ENCODE measurements around the gene PCID2.

Gene PCID2

DNA sequence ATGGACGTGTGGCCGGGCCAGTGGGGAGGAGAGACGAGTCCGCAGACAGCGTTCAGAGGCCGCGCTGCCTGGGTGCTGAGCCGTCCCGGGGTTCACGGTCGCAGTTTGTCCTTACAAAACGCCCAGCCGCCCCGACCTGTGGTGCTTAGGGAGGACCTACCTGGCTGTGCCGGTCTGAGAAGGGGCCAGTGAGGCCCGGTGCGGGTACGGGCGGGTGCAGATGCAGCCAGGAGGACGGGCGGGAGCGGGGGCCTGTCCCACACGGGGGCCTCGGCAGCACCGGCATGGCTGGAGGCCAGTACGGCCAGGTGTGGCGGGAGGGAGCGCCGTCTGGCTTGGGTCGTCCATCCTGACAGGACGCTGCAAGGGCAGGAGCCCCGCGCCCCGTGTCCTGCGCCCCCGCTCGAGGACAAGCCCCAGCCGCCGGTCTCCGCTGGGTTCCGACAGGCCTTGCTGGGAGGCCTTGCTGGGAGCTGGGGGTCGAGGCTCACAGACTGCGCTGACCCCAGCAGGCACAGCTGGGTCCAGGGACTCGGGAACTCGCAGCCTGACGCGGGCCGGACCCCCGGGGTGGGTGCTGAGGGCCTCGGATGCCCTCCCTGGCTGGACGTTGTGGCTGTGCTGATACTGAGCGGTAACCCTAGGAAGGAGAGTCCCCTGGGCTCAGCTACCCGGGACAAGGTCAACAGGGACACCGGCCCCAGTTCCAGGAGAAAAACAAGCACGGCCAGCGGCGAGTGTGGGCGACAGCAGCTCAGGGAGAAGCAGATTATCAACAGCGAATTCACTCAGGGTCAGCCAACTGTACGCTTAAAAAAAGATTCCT, 55.3 kb downstream of the PCID2 start:
- H3K4me3 ChIP-seq (ENCODE audit: low read depth in 1 of 2, low read length in 2 of 2): peak overlapping the region; percentile 21 to 65
- H3K36me3 ChIP-seq (ENCODE audit: insufficient read depth, low read length): no peaks in the 10 kb centered on the region
- H3K4me1 ChIP-seq (ENCODE audit: insufficient read depth, low read length): no peaks in the 10 kb centered on the region
- H3K27ac ChIP-seq (ENCODE audit: low read depth, low read length): peak overlapping the region; percentile 19
- H3K9me3 ChIP-seq (ENCODE audit: low read length): no peaks in the 10 kb centered on the region
- H3K9ac ChIP-seq (ENCODE audit: low read length): peak overlapping the region; percentile 41
- H3K27me3 ChIP-seq (ENCODE audit: control insufficient read depth in 1 of 2, insufficient read depth in 2 of 2, low read length in 2 of 2): peaks cover 0 to 2% of the 10 kb centered on the region in 2 donors

DNA sequence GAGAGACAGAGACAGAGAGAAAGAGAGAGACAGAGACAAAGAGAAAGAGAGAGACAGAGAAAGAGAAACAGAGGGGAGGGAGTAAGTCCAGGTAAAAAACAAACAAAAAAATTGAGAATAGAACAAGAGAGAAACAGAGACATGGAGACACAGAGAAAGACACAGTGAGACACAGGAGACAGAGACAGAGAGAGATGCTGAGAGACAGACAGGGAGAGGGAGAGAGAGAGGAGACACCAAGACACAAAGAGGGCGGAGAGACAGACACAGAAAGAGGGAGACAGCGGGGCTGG, 55.8 kb downstream of the PCID2 start:
- Histone ChIP-seq H3K27me3 (ENCODE audit: control insufficient read depth in 1 of 2, insufficient read depth in 2 of 2, low read length in 2 of 2) (no peaks in the 10 kb centered on the region), H3K36me3 (ENCODE audit: insufficient read depth, low read length) (no peaks in the 10 kb centered on the region), H3K4me1 (ENCODE audit: insufficient read depth, low read length) (no peaks in the 10 kb centered on the region), H3K9ac (ENCODE audit: low read length) (no peak overlapping the region), H3K27ac (ENCODE audit: low read depth, low read length) (no peak overlapping the region), H3K4me3 (ENCODE audit: low read depth in 1 of 2, low read length in 2 of 2) (peak overlapping the region in 1 of 2 donors; percentile 39), H3K9me3 (ENCODE audit: low read length) (no peaks in the 10 kb centered on the region)

DNA sequence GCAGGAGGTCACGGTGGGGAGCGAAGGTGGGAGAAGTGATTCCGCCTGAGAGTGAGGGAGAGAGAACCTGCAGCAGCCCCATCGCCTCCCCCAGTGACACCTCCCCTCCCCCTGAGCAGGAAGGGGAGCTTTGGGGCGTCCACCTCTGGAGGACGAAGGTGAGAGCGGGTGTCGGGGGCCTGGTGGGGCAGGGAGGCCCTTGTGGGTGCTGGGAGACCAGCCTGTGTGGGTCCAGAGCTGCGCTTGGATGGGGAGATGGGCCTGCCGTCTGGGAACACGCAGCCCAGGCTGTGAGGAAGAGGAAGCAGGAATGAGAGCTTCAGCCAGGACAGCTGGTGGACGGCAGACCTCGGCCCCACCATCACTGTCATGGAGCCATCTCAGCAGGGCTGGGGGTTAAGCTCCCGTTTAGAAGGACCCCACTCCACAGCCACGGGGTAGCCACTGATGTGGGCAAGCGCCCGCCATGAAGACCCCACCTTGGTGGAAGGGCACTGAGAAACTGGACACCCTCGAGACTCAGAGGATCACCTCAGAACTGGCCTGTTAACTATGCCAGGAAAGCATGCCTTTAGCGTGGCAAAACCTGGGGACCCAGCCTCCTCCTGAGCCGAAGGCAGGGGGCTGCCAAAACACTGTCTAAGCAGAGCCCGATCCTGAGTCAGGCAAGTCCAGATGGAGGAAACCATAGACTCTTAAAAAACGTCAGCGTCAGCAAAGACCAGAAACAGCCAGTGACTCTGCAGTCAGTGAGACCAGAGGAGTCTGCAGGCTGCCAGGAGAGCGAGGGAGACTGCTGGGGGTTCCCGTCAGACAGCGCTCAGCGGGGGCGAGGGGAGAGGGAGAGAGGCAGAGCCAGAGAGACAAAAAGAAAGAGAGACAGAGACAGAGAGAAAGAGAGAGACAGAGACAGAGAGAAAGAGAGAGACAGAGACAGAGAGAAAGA, 56.5 kb downstream of the PCID2 start:
- Histone ChIP-seq H3K4me3 (ENCODE audit: low read depth in 1 of 2, low read length in 2 of 2) (peak overlapping the region in 1 of 2 donors; percentile 39), H3K9ac (ENCODE audit: low read length) (no peak overlapping the region), H3K36me3 (ENCODE audit: insufficient read depth, low read length) (no peaks in the 10 kb centered on the region), H3K4me1 (ENCODE audit: insufficient read depth, low read length) (no peaks in the 10 kb centered on the region), H3K9me3 (ENCODE audit: low read length) (no peaks in the 10 kb centered on the region), H3K27me3 (ENCODE audit: control insufficient read depth in 1 of 2, insufficient read depth in 2 of 2, low read length in 2 of 2) (no peaks in the 10 kb centered on the region), H3K27ac (ENCODE audit: low read depth, low read length) (no peak overlapping the region)

DNA sequence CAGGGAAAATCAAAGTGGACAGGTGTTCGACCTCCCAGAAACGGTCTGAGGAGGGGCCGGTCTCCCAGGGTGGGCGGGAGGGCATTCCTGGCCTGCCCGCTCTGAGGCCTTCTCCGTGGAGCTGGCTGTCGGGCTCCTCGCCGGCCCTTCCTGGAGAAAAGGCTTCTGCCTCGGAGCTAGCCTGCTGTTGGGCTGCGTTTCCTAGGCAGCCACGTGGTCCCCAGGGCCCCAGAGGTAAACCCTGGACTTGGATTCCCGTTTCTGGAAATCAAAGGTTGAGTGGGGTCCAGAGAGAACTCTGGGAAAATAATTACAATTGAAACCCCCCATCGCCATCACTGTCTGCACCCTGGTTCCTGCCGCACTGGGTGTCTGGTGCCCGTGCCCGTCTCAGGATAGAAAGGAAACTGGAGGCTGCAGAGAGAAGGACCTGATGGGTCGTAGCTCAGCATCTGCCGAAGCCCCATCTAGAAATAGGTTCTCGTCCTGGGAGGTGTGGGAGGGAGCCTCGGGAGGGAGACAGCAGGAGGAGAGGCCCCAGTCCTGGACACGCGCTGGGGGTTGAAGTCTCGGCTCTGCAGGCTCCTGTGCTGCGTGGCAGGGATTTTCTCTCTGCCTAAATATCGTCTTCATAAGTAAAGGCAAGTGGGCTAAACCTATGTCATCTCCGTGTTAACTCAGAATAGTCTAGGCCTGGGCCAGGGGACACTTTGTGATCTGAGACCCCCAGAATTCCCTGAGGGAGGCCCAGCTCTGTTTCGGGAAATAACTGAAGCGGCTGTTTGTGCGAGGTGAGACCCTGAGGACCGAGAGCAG, 57.7 kb downstream of the PCID2 start:
- H3K4me3 ChIP-seq (ENCODE audit: low read depth in 1 of 2, low read length in 2 of 2): no peak overlapping the region
- no peaks in the 10 kb centered on the region for H3K9me3 ChIP-seq (ENCODE audit: low read length)
- no peaks in the 10 kb centered on the region for H3K4me1 ChIP-seq (ENCODE audit: insufficient read depth, low read length)
- H3K9ac ChIP-seq (ENCODE audit: low read length): no peak overlapping the region
- H3K36me3 ChIP-seq (ENCODE audit: insufficient read depth, low read length): no peaks in the 10 kb centered on the region
- H3K27me3 ChIP-seq (ENCODE audit: control insufficient read depth in 1 of 2, insufficient read depth in 2 of 2, low read length in 2 of 2): no peaks in the 10 kb centered on the region
- H3K27ac ChIP-seq (ENCODE audit: low read depth, low read length): no peak overlapping the region

DNA sequence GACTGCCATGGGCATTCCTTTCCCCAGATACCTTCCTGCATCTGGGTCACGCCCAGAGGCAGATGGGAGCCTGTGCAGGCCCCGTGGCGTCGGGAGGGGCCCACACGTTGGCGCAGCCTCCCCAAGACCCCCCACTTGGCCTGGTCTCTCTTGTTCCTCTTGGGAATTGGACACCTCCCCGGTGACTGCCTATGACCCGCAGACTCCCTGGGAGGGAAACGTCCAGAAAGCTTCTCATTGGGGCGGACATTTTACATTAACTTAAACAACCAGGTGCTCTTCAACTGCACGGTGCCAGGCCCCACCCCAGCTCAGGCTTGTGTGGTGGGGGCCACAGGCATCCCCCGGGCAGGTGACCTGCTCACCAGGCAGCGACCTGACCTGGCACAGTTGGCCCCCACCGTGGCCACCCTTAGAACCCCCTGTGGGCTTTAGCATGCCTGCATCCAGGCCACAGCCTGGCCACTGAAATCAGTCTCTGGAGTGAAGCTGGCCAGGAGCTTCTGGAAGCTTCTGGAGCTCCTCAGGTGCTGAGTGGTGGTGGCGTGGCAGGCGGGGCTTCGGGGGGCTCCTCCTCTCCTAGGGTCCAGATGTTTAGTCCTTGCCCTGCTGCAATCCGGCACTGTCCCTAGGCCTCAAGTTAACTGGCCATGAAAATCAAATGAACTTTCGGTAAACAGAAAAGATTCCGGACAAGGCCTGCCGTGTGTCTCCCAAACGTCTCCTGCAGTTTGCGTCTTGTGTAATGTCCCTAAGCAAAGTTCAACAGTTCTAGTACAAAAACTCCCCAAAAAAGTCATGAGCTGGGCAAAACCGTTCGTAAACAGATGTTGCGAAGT, 58.5 kb downstream of the PCID2 start:
- Histone ChIP-seq H3K27ac (ENCODE audit: low read depth, low read length) (no peak overlapping the region), H3K4me3 (ENCODE audit: low read depth in 1 of 2, low read length in 2 of 2) (no peak overlapping the region), H3K4me1 (ENCODE audit: insufficient read depth, low read length) (no peaks in the 10 kb centered on the region)

DNA sequence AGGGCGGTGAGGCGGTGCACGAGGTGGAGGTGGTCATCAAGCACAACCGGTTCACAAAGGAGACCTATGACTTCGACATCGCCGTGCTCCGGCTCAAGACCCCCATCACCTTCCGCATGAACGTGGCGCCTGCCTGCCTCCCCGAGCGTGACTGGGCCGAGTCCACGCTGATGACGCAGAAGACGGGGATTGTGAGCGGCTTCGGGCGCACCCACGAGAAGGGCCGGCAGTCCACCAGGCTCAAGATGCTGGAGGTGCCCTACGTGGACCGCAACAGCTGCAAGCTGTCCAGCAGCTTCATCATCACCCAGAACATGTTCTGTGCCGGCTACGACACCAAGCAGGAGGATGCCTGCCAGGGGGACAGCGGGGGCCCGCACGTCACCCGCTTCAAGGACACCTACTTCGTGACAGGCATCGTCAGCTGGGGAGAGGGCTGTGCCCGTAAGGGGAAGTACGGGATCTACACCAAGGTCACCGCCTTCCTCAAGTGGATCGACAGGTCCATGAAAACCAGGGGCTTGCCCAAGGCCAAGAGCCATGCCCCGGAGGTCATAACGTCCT, 59.4 kb downstream of the PCID2 start:
- Histone ChIP-seq H3K27me3 (ENCODE audit: control insufficient read depth in 1 of 2, insufficient read depth in 2 of 2, low read length in 2 of 2) (no peaks in the 10 kb centered on the region), H3K9me3 (ENCODE audit: low read length) (no peaks in the 10 kb centered on the region), H3K4me1 (ENCODE audit: insufficient read depth, low read length) (no peaks in the 10 kb centered on the region), H3K4me3 (ENCODE audit: low read depth in 1 of 2, low read length in 2 of 2) (no peak overlapping the region), H3K36me3 (ENCODE audit: insufficient read depth, low read length) (no peaks in the 10 kb centered on the region), H3K9ac (ENCODE audit: low read length) (no peak overlapping the region), H3K27ac (ENCODE audit: low read depth, low read length) (no peak overlapping the region)

More for the DNA sequence above, 58.5 kb downstream of the PCID2 start:
- H3K36me3 ChIP-seq (ENCODE audit: insufficient read depth, low read length): no peaks in the 10 kb centered on the region
- no peak overlapping the region for H3K9ac ChIP-seq (ENCODE audit: low read length)
- H3K27me3 ChIP-seq (ENCODE audit: control insufficient read depth in 1 of 2, insufficient read depth in 2 of 2, low read length in 2 of 2): no peaks in the 10 kb centered on the region
- H3K9me3 ChIP-seq (ENCODE audit: low read length): no peaks in the 10 kb centered on the region

DNA sequence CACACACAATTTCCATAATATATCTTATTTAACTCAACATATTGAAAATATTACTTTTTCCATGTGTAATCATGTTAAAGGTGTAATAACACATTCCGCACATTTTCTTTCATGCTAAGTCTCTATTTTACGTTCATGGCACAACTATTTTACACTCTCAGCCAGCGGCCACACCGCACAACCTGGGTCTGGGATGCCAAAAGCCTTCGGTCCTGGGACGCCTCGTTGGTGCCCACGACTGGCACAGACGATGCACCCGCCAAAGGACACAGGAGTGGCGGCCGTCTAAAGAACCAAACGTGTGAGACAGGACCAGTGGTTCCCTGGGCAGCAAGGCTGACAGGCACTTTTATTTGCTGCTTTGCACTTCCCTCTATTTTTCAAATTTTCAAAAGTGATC, 60.1 kb downstream of the PCID2 start:
- H3K27ac ChIP-seq (ENCODE audit: low read depth, low read length): no peak overlapping the region
- H3K4me3 ChIP-seq (ENCODE audit: low read depth in 1 of 2, low read length in 2 of 2): no peak overlapping the region
- H3K9ac ChIP-seq (ENCODE audit: low read length): no peak overlapping the region
- H3K36me3 ChIP-seq (ENCODE audit: insufficient read depth, low read length): no peaks in the 10 kb centered on the region
- H3K4me1 ChIP-seq (ENCODE audit: insufficient read depth, low read length): no peaks in the 10 kb centered on the region
- H3K27me3 ChIP-seq (ENCODE audit: control insufficient read depth in 1 of 2, insufficient read depth in 2 of 2, low read length in 2 of 2): no peaks in the 10 kb centered on the region
- no peaks in the 10 kb centered on the region for H3K9me3 ChIP-seq (ENCODE audit: low read length)

DNA sequence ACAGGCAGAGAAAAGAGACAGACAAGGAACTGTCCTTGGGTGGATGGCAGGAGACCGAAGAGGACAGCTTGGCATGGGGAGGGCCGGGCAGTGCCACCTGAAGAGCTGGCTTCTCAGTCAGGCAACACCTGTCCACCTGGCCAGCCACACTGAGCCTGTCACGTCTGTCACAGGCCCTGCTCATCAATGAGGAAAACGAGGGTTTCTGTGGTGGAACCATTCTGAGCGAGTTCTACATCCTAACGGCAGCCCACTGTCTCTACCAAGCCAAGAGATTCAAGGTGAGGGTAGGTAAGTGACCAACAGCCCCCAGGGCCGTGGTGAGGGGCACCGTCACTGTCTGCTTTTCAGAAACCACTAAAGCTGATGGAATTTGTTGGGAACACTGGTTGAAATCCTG, 61.3 kb downstream of the PCID2 start:
- H3K27ac ChIP-seq (ENCODE audit: low read depth, low read length): no peak overlapping the region
- no peaks in the 10 kb centered on the region for H3K9me3 ChIP-seq (ENCODE audit: low read length)
- no peaks in the 10 kb centered on the region for H3K27me3 ChIP-seq (ENCODE audit: control insufficient read depth in 1 of 2, insufficient read depth in 2 of 2, low read length in 2 of 2)
- no peak overlapping the region for H3K4me3 ChIP-seq (ENCODE audit: low read depth in 1 of 2, low read length in 2 of 2)
- no peaks in the 10 kb centered on the region for H3K4me1 ChIP-seq (ENCODE audit: insufficient read depth, low read length)
- H3K9ac ChIP-seq (ENCODE audit: low read length): no peak overlapping the region
- H3K36me3 ChIP-seq (ENCODE audit: insufficient read depth, low read length): no peaks in the 10 kb centered on the region

DNA sequence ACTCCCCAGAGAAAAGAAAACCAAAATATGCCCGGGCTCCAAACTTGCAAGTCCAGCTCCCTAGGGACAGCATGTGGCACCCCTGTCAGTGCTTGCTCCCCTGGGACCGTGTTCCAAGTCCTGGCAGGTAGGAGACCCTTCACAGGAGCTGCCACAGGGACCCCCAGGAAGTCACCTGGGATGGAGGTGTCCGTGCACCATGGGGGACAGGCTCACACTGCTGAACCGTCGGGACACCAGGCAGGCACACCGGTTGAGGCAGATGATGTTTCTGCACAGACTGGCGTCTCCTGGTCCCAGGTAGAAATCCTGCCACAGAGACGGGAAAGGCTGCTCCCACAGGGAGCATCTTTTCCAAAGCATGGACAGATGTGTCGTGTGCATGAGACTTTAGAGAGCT, 61.7 kb downstream of the PCID2 start:
- no peaks in the 10 kb centered on the region for H3K4me1 ChIP-seq (ENCODE audit: insufficient read depth, low read length)
- H3K36me3 ChIP-seq (ENCODE audit: insufficient read depth, low read length): no peaks in the 10 kb centered on the region
- H3K27ac ChIP-seq (ENCODE audit: low read depth, low read length): no peak overlapping the region
- no peaks in the 10 kb centered on the region for H3K27me3 ChIP-seq (ENCODE audit: control insufficient read depth in 1 of 2, insufficient read depth in 2 of 2, low read length in 2 of 2)
- H3K9ac ChIP-seq (ENCODE audit: low read length): no peak overlapping the region
- no peak overlapping the region for H3K4me3 ChIP-seq (ENCODE audit: low read depth in 1 of 2, low read length in 2 of 2)
- no peaks in the 10 kb centered on the region for H3K9me3 ChIP-seq (ENCODE audit: low read length)

DNA sequence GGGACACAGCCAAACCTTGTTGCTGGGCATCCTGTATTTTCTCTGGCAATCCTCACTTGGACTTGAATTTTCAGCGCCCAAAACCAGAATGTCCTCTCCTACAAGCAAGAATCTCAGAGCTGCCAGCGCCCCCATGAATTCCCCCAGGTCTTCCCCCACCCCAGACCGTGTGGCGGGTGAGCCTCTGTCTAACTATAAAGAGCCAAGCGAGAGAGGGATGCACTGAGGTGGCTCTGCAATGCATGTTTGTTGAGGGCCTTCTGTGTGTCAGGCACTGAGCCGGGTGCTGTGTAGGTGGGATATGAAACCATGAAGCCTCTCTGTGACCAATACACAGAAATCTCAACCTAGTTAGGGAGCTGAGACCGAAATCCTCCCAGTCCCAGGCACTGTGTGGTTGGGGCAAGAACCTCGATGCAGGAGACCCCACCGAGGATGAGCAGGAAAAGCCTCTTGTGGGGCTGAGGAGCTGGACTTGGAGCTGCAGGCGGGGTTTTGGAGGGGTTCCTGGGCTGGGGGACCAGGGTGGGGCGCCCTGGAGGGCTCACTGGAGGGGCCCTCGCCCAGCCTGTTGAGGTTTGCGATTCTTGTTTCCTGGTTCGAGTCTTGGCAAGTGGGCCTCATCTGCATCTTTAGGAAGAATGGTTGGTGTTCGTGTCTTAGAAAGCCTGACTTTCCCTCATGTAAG, 62.4 kb downstream of the PCID2 start:
- H3K9ac ChIP-seq (ENCODE audit: low read length): no peak overlapping the region
- no peaks in the 10 kb centered on the region for H3K9me3 ChIP-seq (ENCODE audit: low read length)
- no peaks in the 10 kb centered on the region for H3K4me1 ChIP-seq (ENCODE audit: insufficient read depth, low read length)
- H3K27ac ChIP-seq (ENCODE audit: low read depth, low read length): no peak overlapping the region
- H3K4me3 ChIP-seq (ENCODE audit: low read depth in 1 of 2, low read length in 2 of 2): no peak overlapping the region
- no peaks in the 10 kb centered on the region for H3K36me3 ChIP-seq (ENCODE audit: insufficient read depth, low read length)
- H3K27me3 ChIP-seq (ENCODE audit: control insufficient read depth in 1 of 2, insufficient read depth in 2 of 2, low read length in 2 of 2): no peaks in the 10 kb centered on the region

Measured in muscle layer of colon (tissue), 2 donors.